GM10266 (cell line): ENCODE data around the gene MACROH2A1.

ENCODE experiments used
- DNase-seq: peaks from one replicate; pipeline ENCODE4 v3.0.0; 2012; ENCODE audit errors: extremely low spot score
- CTCF ChIP-seq: IDR thresholded peaks from 2 replicates; pipeline ENCODE4 v1.5.1; 2012; ENCODE audit warnings: mild to moderate bottlenecking, low read depth; ENCODE audit not compliant: control insufficient read depth, insufficient read depth; ENCODE audit errors: missing control alignments

MACROH2A1 gene

DNA sequence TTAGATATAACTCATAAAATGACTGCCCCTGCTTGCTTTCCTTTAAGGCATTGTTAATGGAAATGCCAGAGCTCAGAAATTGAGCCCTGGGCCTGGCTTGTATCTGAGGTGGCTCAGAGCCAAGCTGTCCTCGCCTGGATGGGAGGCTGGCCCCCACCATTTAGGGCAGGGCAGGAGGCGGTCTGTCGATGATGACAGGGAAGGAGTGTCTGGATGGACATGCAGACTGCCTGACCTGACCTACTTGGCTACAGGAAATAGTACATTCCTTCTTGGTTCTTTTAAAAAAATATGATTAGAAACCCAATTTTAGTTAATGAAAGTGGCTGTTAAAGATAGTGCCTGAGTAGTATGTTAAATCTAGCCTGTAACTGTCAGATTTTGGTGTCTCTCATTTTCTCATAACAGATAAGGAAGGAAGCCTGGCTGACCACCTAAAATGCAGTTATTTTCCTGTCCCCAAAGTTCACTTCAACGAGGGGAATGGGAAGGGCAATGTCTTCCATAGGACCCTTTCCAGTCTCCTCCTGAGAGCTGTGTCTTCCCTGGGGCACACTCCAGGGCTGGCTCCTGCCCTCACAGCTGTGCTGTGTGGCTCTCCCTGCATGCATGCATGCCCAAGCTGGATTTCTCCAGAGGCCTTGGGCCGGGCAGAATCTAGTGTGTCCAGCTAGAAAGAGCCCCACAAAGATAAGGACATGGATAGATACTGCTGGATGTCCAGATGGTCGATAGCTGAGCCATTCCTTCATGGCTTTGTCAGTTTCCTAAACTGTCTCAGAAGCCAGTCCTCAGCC is 42.3 kb downstream of the MACROH2A1 start:
- no peak for DNase-seq
- TF ChIP-seq CTCF = no peak

DNA sequence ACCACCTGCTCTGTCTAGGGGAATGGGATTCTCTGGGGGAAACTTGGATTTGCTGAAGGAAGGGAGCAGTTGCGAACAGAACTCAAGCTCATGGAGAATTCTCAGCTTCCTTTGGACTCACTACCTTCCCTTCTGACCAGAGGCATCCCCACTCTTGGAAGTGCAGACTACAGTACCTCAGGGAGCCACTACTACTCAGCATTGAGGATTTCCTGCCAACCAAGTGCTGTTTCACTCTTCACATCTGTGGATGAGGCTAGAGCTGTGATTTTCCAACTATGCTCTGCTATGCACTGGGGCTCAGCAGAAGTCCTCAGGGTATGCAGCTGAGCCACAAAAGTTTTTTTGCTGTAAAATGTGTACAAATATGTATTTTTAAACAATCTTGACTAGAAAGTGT is 43.9 kb downstream of the MACROH2A1 start:
- no peak for DNase-seq
- TF ChIP-seq CTCF = no peak

GRCh38 chr5:135353952-135354721 is 44.9 kb downstream of the MACROH2A1 start:
- no peak for DNase-seq
- no peak for TF ChIP-seq CTCF

DNA sequence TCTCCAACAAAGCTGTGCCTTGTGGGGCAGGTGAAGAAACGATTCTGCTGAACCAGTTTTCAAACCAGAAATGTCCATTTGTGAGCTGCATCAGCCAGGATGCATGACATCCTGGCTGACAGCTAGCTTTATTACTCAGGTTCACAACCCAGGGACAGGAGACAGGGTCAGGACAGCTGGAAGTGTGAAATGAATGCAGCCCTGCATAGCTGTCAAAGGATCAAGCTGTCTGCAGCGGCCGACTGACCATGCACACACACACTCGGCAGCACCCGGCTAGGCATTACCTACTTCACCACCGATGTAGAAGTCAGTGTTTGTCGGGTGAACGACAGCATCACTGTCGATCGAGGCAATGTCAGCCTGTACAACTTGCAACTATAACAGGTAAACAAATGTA is 48.5 kb downstream of the MACROH2A1 start:
- no peak for DNase-seq
- no peak for TF ChIP-seq CTCF

DNA sequence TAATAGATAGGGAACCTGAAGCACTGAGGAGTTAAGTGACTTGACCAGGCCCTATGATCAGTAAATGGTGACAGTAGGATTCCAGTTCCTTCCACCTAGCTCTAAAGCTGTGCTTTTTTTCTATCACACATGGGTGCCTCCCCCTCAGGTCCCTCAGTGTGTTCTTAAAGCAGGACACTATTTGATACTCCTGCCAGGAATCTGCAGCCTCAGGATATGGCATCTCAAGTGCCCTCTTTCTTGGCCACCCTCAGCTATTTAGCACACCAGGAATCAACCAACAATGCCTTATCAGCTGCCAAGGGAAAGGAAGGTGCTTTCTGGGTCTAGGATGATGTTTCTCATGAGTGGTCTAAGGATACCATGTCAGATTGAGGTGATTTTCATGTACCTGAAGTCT is 49.1 kb downstream of the MACROH2A1 start:
- no peak for DNase-seq
- no peak for TF ChIP-seq CTCF

DNA sequence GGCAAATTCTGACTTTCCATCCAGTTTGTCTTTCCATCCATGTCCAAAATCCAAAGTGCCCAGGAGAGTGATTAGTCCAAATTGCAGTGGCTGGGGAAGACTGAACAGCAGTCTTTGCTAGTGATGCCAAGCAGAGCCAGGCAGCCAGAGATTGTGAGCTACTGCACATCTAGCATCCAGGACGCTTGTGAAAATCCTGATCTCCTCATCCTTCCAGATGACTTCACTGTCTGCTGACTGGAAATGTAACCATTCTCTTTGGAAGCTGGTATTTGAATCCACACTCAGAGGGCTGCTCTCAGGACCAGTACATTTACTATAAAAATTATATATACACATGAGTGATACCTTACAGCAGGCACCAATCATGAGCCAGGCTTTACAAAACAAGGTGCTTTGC is 49.6 kb downstream of the MACROH2A1 start:
- no peak for TF ChIP-seq CTCF

DNA sequence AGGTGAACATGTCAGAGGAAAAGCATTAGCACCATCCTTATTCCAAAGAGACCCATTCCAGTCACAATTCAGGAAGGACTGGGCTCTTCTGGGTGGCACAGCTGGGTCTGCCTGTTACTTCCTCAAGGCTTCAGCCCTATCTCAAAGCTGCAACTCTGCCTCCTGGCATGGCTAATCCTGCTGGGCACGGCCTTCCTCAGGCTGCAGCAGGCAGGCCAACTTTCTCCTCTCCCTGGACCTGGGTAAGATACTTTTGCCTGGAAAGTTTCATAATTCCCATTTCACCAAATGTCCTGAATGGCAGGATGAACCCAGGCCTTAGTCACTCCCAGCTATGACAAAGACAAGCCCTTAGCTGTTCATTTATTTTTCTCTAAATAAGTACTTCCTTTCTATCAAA is 50.1 kb downstream of the MACROH2A1 start:
- no peak for TF ChIP-seq CTCF
- DNase-seq = no peak

More for the DNA sequence above, 49.6 kb downstream of the MACROH2A1 start:
- DNase-seq = no peak
